RPMI8226 (cell line): ENCODE measurements around the gene CPE.
A peak's percentile ranks its signal among the peaks of the same experiment; 100 is the strongest.
"Not testable (repeated sequence)": the region's sequence is repeated elsewhere in the genome, so short reads cannot be mapped to it uniquely, and the experiment has no call there.

Experiments
- DNase-seq: peaks from one replicate; pipeline ENCODE4 v3.0.0-alpha.2; 2015

The CPE gene

GRCh38 chr4:165472943-165473676, 94.3 kb downstream of the CPE start:
- DNase-seq = no peak

- no peak for DNase-seq
These were observed 96.2 kb downstream of the CPE start for GRCh38 chr4:165474784-165475705.

DNA sequence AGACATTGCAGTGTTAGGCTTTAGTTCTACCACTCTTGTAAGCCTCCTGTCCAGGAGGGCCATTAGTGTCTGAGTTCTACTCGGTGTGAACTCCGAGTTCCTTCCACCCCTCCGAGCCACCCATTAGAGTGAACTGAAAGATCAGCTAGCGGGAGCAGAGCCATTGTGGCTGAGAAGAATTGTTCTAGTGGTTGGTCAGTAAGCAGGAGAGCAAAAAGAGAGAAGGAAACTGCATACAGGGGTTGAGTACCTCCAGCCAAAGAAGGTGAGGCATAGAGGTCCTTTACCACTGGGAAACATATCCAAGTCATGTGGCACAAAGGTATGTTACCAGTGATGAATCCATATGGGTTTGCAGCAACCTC, 96.9 kb downstream of the CPE start:
- no peak for DNase-seq

GRCh38 chr4:165476214-165477098, 97.6 kb downstream of the CPE start:
- no peak for DNase-seq

GRCh38 chr4:165477799-165478198, 99.0 kb downstream of the CPE start:
- no peak for DNase-seq

- no peak for DNase-seq
These were observed 99.5 kb downstream of the CPE start for GRCh38 chr4:165478260-165478659.

- no peak for DNase-seq
These were observed 102.4 kb downstream of the CPE start for GRCh38 chr4:165481053-165481835.

DNA sequence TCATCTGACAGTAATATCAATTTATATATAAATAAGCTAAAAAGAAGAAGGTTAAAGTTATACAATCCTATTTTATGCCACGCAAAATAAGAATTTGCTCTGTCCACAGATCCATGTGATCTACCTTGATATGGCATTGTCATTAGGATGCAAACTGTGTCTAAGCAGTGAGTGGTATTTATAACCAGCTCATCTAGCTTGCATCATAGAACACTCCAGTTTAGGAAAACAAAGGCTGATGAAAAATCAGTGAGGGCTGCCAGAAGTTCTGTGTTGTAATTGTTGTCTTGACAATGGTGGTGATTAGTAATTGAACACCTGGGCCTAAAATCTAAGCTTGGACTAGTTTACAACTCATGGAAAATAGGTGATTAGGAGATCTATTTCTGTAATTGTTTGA, 111.0 kb downstream of the CPE start:
- DNase-seq = no peak

DNA sequence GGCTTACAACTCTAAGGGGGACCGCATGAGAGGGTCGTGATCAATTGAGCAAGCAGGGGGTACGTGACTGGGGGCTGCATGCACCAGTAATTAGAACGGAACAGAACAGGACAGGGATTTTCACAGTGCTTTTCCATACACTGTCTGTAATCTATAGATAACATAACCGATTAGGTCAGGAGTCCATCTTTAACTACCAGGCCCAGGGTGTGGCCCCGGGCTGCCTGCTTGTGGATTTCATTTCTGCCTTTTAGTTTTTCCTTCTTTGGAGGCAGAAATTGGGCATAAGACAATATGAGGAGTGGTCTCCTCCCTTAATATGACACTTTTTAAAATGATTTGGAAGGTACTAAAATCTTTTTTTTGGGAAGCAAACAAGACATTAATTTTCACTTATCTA, 113.8 kb downstream of the CPE start:
- not testable (repeated sequence) for DNase-seq

GRCh38 chr4:165493359-165493758, 114.6 kb downstream of the CPE start:
- peak; percentile 63 for DNase-seq

DNA sequence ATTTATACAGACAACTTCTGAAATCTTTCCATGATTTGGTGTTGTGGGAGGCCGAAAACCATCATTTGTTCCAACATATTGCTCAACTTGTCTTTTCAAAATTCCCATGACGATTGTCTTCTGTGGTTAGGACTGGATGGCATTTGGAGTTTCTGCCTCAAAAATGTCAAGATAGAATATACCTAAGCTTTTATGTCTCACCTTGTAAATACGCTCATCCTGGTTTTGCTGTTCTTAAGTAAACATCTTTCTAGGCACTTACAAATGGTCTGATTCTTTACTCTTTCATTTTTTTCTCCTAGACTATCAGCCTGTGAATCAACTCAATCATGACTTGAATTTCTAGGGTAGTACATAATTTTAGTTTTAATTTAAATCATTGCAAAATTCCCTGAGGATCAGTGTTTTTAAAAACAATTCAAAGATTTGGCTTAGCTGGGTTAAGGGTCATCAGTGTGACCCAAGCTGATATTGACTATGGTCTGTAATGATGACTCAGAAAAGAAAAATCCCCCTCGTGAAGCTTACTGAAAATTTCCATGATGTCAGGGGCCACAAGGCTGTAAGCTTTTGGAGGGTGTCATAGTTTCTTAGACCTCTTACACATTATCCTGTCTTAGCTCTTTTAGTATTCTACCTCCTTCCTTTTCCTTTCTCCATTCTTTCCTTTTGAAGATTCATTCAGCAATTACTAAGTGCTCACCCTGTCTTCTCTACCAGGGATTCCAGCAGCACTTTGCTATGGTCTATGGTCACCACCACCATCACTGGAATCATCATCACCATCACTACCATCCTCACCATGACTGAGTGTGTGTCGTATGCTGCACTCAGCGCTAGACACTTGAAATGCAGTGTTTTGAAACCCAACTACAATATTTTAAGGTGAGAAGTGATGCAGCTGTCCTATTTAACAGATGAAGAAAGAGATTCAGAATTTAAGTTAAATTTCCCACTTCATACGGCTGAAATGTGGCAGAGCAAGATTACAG, 124.4 kb downstream of the CPE start:
- no peak for DNase-seq

GRCh38 chr4:165504184-165504583, 125.4 kb downstream of the CPE start:
- DNase-seq = no peak

GRCh38 chr4:165505958-165506837, 127.4 kb downstream of the CPE start:
- no peak for DNase-seq

DNA sequence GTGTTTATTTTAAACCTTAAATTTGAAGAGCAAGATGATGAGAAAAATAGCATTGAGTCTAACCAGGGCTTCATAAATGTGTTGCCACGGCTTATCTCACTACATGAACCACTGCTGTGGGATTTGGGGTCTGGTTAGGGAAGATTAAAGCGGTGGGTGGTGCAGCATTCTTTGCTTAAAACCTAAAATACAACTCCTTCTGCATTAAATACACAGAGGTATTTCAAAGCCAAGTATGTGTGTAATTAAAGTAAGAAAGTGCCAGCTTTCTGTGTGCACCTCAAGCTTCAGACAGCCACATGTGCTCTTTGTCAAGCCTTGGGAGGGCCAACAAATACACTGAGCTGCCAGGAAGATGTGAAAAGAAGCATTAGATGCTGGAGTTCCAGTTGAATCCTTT, 128.0 kb downstream of the CPE start:
- DNase-seq = no peak

GRCh38 chr4:165507381-165507780, 128.6 kb downstream of the CPE start:
- DNase-seq = no peak

- DNase-seq = no peak
These were observed 129.7 kb downstream of the CPE start for GRCh38 chr4:165508372-165509120.

DNA sequence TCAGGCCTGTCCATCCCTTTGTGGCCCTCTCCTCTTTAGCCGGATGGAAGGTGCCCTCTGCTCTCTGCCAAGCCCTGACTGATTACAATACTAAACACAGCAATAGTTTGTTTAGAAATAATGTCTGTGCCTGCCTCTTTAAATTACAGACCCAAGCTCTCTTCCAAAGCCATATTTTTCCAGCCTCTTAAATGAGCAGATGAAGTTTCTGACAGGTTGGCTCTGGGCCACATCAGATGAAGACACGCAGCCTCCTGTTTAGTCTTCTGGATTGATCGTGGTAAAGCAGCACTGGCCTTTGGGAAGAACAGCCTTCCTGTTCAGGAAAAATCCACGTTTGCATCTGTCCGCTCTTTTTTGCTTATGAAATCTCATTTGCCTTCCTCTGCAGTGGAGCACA, 133.6 kb downstream of the CPE start:
- DNase-seq = no peak

DNA sequence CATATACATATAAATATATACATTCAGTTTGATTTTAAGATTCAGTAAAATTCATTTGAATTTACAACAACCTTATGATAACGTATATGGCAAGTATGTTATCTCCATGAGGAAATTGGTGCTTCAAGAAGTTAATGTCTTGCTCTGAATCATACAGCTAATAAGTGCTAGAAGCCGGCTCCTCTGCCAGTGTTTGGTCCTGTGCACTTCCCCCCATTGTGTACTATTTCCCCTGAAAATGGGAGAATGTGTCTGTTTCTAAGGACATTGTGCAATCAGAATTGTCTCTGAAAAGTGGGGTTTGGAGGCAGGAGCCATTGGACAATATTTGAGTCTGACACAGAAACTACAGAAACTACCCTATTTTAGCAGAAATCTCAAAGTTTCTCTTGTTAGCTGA, 135.9 kb downstream of the CPE start:
- DNase-seq = no peak

- no peak for DNase-seq
These were observed 136.4 kb downstream of the CPE start for GRCh38 chr4:165515201-165515600.
